ENCODE results near the gene MAMDC2.

MAMDC2 gene

GRCh38 chr9:69997524-69997923 lies 46.1 kb upstream of the MAMDC2 start:
- TF ChIP-seq EZH2phosphoT487 (conservative IDR thresholded peaks at IDR 0.05; ENCODE audit: low read length) (no peak), CTCF (IDR thresholded peaks at IDR 0.05; ENCODE audit: insufficient read depth, low read length, poor library complexity, severe bottlenecking) (no peak)
- Histone ChIP-seq H3K36me3 (ENCODE audit: low read length) (no peaks in the 10 kb centered on the region), H3K79me2 (ENCODE audit: insufficient read depth, low read length) (no peaks in the 10 kb centered on the region), H3K9me3 (ENCODE audit: insufficient read depth, low read length) (no peaks in the 10 kb centered on the region), H2AFZ (ENCODE audit: low read depth, low read length, severe bottlenecking) (no peak overlapping the region), H3K9me2 (replicated peaks; ENCODE audit: insufficient read depth, low read length) (no peaks in the 10 kb centered on the region), H3K27ac (ENCODE audit: low read depth, low read length) (no peak overlapping the region), H3K4me2 (ENCODE audit: low read depth, low read length, poor library complexity, severe bottlenecking) (no peak overlapping the region), H3F3A (ENCODE audit: insufficient read depth) (no peaks in the 10 kb centered on the region), H3K27me3 (ENCODE audit: low read length) (no peaks in the 10 kb centered on the region), H4K20me1 (ENCODE audit: low read depth, low read length) (no peaks in the 10 kb centered on the region), H3K9ac (ENCODE audit: low read length) (no peak overlapping the region), H3K4me3 (ENCODE audit: insufficient read depth, low read length, poor library complexity, severe bottlenecking) (no peak overlapping the region)

- Histone ChIP-seq H3K9ac (ENCODE audit: low read length) (no peak overlapping the region), H3K9me3 (ENCODE audit: insufficient read depth, low read length) (no peaks in the 10 kb centered on the region), H2AFZ (ENCODE audit: low read depth, low read length, severe bottlenecking) (no peak overlapping the region), H3K27me3 (ENCODE audit: low read length) (no peaks in the 10 kb centered on the region), H4K20me1 (ENCODE audit: low read depth, low read length) (no peaks in the 10 kb centered on the region), H3K79me2 (ENCODE audit: insufficient read depth, low read length) (no peaks in the 10 kb centered on the region), H3K4me3 (ENCODE audit: insufficient read depth, low read length, poor library complexity, severe bottlenecking) (no peak overlapping the region), H3K36me3 (ENCODE audit: low read length) (no peaks in the 10 kb centered on the region), H3K27ac (ENCODE audit: low read depth, low read length) (no peak overlapping the region), H3F3A (ENCODE audit: insufficient read depth) (no peaks in the 10 kb centered on the region), H3K9me2 (replicated peaks; ENCODE audit: insufficient read depth, low read length) (no peaks in the 10 kb centered on the region), H3K4me2 (ENCODE audit: low read depth, low read length, poor library complexity, severe bottlenecking) (no peak overlapping the region)
- TF ChIP-seq CTCF (IDR thresholded peaks at IDR 0.05; ENCODE audit: insufficient read depth, low read length, poor library complexity, severe bottlenecking), result no peak
- TF ChIP-seq EZH2phosphoT487 (conservative IDR thresholded peaks at IDR 0.05; ENCODE audit: low read length), result no peak
These were observed 44.3 kb upstream of the MAMDC2 start for GRCh38 chr9:69999315-69999714.

GRCh38 chr9:70000469-70000868 lies 43.2 kb upstream of the MAMDC2 start:
- H4K20me1 ChIP-seq (ENCODE audit: low read depth, low read length), result no peaks in the 10 kb centered on the region
- H3K9me3 ChIP-seq (ENCODE audit: insufficient read depth, low read length), result no peaks in the 10 kb centered on the region
- H3K9ac ChIP-seq (ENCODE audit: low read length), result no peak overlapping the region
- H2AFZ ChIP-seq (ENCODE audit: low read depth, low read length, severe bottlenecking), result no peak overlapping the region
- TF ChIP-seq CTCF (IDR thresholded peaks at IDR 0.05; ENCODE audit: insufficient read depth, low read length, poor library complexity, severe bottlenecking), result no peak
- H3K4me2 ChIP-seq (ENCODE audit: low read depth, low read length, poor library complexity, severe bottlenecking), result no peak overlapping the region
- H3K9me2 ChIP-seq (replicated peaks; ENCODE audit: insufficient read depth, low read length), result no peaks in the 10 kb centered on the region
- H3K36me3 ChIP-seq (ENCODE audit: low read length), result no peaks in the 10 kb centered on the region
- no peak overlapping the region for H3K4me3 ChIP-seq (ENCODE audit: insufficient read depth, low read length, poor library complexity, severe bottlenecking)
- no peak overlapping the region for H3K27ac ChIP-seq (ENCODE audit: low read depth, low read length)
- no peaks in the 10 kb centered on the region for H3K79me2 ChIP-seq (ENCODE audit: insufficient read depth, low read length)
- no peaks in the 10 kb centered on the region for H3K27me3 ChIP-seq (ENCODE audit: low read length)
- no peaks in the 10 kb centered on the region for H3F3A ChIP-seq (ENCODE audit: insufficient read depth)
